SK-N-SH treated with all-trans-retinoic acid at 6 μM for 48 hours (cell line): Measurements from ENCODE around the gene CDKN2AIP.
"Not testable (repeated sequence)": the region's sequence is repeated elsewhere in the genome, so short reads cannot be mapped to it uniquely, and the experiment has no call there.

Experiments
- ATAC-seq: fragments of 200-7000 bp; cut with Tn5 transposase; 3 replicates; pipeline ENCODE4 v1.9.1; 2020; ENCODE audit warnings: mild to moderate bottlenecking, moderate library complexity
- ARNTL ChIP-seq: fragments of 450-650 bp; formaldehyde crosslinking; IDR thresholded peaks from 2 replicates; pipeline ENCODE4 v1.5.0; 2020; ENCODE audit warnings: low read depth, mild to moderate bottlenecking, moderate library complexity, borderline replicate concordance
- CREB5 ChIP-seq: fragments of 250-450 bp; sonication (Bioruptor Pico); IDR thresholded peaks from 2 replicates; pipeline ENCODE4 v1.5.1; 2020; ENCODE audit warnings: low read depth, mild to moderate bottlenecking, moderate library complexity
- CSRNP3 ChIP-seq: fragments of 250-450 bp; sonication (Bioruptor Pico); IDR thresholded peaks from 2 replicates; pipeline ENCODE4 v1.5.1; 2021; ENCODE audit warnings: mild to moderate bottlenecking, moderate library complexity
- GLIS3 ChIP-seq: fragments of 250-450 bp; sonication (Bioruptor Pico); IDR thresholded peaks from 2 replicates; pipeline ENCODE4 v1.5.0; 2020; ENCODE audit warnings: mild to moderate bottlenecking, moderate library complexity
- ISL1 ChIP-seq: fragments of 250-450 bp; sonication (Bioruptor Pico); IDR thresholded peaks from 2 replicates; pipeline ENCODE4 v2.1.2; 2022; ENCODE audit warnings: mild to moderate bottlenecking, moderate library complexity
- OSR1 ChIP-seq: fragments of 250-450 bp; sonication (Bioruptor Pico); IDR thresholded peaks from 2 replicates; pipeline ENCODE4 v1.8.0; 2022; ENCODE audit warnings: moderate library complexity, mild to moderate bottlenecking, inconsistent platforms
- POU6F1 ChIP-seq: fragments of 250-450 bp; sonication (Bioruptor Pico); IDR thresholded peaks from 2 replicates; pipeline ENCODE4 v1.8.0; 2021; ENCODE audit warnings: low read depth, mild to moderate bottlenecking, moderate library complexity, borderline replicate concordance
- RARB ChIP-seq: fragments of 250-450 bp; sonication (Bioruptor Pico); IDR thresholded peaks from 2 replicates; pipeline ENCODE4 v1.8.0; 2021; ENCODE audit warnings: mild to moderate bottlenecking, moderate library complexity
- SNAI2 ChIP-seq: fragments of 250-450 bp; sonication (Bioruptor Pico); IDR thresholded peaks from 2 replicates; pipeline ENCODE4 v1.5.0; 2020; ENCODE audit warnings: mild to moderate bottlenecking, moderate library complexity
- TCF4 ChIP-seq: fragments of 250-450 bp; sonication (Bioruptor Pico); IDR thresholded peaks from 2 replicates; pipeline ENCODE4 v1.8.0; 2021; ENCODE audit warnings: mild to moderate bottlenecking, moderate library complexity, borderline replicate concordance
- TSHZ2 ChIP-seq: fragments of 250-450 bp; sonication (Bioruptor Pico); IDR thresholded peaks from 2 replicates; pipeline ENCODE4 v1.5.0; 2020; ENCODE audit warnings: mild to moderate bottlenecking, moderate library complexity
- ZFP3 ChIP-seq: fragments of 250-450 bp; sonication (Bioruptor Pico); IDR thresholded peaks from 2 replicates; pipeline ENCODE4 v1.5.0; 2020; ENCODE audit warnings: mild to moderate bottlenecking, moderate library complexity
- ZFP30 ChIP-seq: fragments of 450-650 bp; formaldehyde crosslinking; IDR thresholded peaks from 2 replicates; pipeline ENCODE4 v1.5.0; 2022; ENCODE audit warnings: mild to moderate bottlenecking, moderate library complexity
- ZNF565 ChIP-seq: fragments of 450-650 bp; formaldehyde crosslinking; conservative IDR thresholded peaks from 2 replicates; pipeline ENCODE4 v1.5.0; 2020; ENCODE audit warnings: low read depth, mild to moderate bottlenecking, moderate library complexity
- ZNF70 ChIP-seq: fragments of 450-650 bp; formaldehyde crosslinking; IDR thresholded peaks from 2 replicates; pipeline ENCODE4 v1.5.0; 2020; ENCODE audit warnings: mild to moderate bottlenecking, moderate library complexity
- ZNF8 ChIP-seq: fragments of 450-650 bp; formaldehyde crosslinking; IDR thresholded peaks from 2 replicates; pipeline ENCODE4 v1.5.0; 2020; ENCODE audit warnings: mild to moderate bottlenecking, moderate library complexity

Gene CDKN2AIP

GRCh38 chr4:183455431-183456195, 11.2 kb downstream of the CDKN2AIP start:
- no peak for ATAC-seq

GRCh38 chr4:183458005-183458404, 13.6 kb downstream of the CDKN2AIP start:
- TF ChIP-seq ISL1 (CRISPR knock-in tag) (no peak), TSHZ2 (CRISPR knock-in tag) (no peak), RARB (no peak)
- TF ChIP-seq, all 23 proteins: peak for 0
- ATAC-seq, result no peak

More at GRCh38 chr4:183455431-183456195, 11.2 kb downstream of the CDKN2AIP start:
- TF ChIP-seq ZNF8 (CRISPR knock-in tag), result no peak

- not testable (repeated sequence) for ATAC-seq
These were observed 19.6 kb downstream of the CDKN2AIP start for GRCh38 chr4:183463903-183464619.

GRCh38 chr4:183465879-183466278, 21.4 kb downstream of the CDKN2AIP start:
- not testable (repeated sequence) for ATAC-seq

- ATAC-seq, result no peak
- TF ChIP-seq SNAI2 (CRISPR knock-in tag) (no peak), OSR1 (CRISPR knock-in tag) (no peak), ZFP30 (CRISPR knock-in tag) (no peak), ZNF565 (no peak), ZNF8 (CRISPR knock-in tag) (no peak), RARB (no peak), TCF4 (CRISPR knock-in tag) (no peak), ZNF70 (no peak), ARNTL (CRISPR knock-in tag) (no peak), CREB5 (CRISPR knock-in tag) (no peak), ZFP3 (CRISPR knock-in tag) (no peak), GLIS3 (no peak), TSHZ2 (CRISPR knock-in tag) (no peak), POU6F1 (CRISPR knock-in tag) (no peak), CSRNP3 (CRISPR knock-in tag) (no peak), ISL1 (CRISPR knock-in tag) (no peak)
These were observed 22.8 kb downstream of the CDKN2AIP start for GRCh38 chr4:183467246-183467645.
